GM21515 (cell line): ENCODE results near the gene TTC34.
"Not testable (repeated sequence)": the region's sequence is repeated elsewhere in the genome, so short reads cannot be mapped to it uniquely, and the experiment has no call there.

Experiments used
- ATAC-seq: cut with Tn5 transposase; IDR thresholded peaks from one replicate; pipeline ENCODE4 v1.9.1; 2021; ENCODE audit not compliant: unreplicated experiment

TTC34 gene

GRCh38 chr1:2630498-2631135 lies 170.9 kb downstream of the TTC34 start:
- ATAC-seq: no peak

GRCh38 chr1:2629627-2630497 lies 171.6 kb downstream of the TTC34 start:
- no peak for ATAC-seq

DNA sequence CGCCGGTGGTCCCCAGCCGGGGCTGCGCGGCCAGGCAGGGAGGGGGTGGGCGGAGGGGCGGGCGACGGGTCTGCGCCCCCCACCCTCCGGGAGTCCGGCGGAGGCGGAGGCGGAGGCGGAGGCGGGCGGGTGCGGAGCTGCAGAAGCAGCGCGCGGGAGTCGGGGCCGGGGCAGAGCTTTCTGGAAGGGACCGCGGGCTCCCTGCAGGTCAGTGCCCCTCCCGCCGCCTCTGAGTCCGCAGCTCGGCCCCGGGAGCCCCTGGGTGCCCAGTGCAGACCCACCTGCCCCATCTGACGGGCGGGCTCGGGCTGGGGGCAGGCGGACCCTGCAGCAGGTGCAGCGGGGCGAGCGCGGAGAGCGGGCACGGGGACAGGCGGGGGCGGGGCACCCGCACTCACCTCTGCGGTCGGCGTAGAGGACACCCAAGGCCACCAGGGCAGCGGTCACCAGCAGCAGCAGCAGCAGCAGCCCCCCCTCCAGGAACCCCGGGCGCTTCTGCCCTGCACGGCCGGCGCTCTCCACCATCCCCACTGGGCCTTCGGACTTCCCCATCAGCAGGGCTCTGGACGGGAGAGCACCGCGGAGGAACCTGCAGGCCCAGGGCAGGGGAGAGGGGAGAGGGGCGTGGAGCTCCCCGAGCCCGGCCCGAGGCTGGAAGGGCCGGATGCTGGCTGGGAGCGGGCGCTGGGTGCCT lies 172.4 kb downstream of the TTC34 start:
- no peak for ATAC-seq

GRCh38 chr1:2628191-2628932 lies 173.1 kb downstream of the TTC34 start:
- ATAC-seq: no peak

- no peak for ATAC-seq
These were observed 173.7 kb downstream of the TTC34 start for GRCh38 chr1:2627746-2628145.

GRCh38 chr1:2625748-2626147 lies 175.7 kb downstream of the TTC34 start:
- ATAC-seq: not testable (repeated sequence)

DNA sequence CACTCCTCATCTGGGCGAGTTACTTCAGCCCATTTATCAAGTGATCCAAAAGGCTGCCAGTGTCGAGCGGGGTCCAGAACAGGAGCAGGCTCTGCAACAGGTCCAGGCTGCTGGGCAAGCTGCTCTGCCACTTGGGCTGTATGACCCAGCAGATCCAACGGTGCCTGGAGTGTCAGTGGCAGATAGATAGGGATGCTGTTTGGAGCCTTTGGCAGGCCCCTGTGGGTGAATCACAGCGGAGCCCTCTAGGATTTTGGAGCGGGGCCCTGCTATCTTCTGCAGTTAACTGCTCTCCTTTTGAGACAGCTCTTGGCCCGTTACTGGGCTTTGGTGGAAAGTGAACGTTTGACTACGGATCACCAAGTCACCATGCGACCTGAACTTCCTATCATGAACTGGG lies 176.2 kb downstream of the TTC34 start:
- no peak for ATAC-seq

GRCh38 chr1:2624735-2625300 lies 176.7 kb downstream of the TTC34 start:
- ATAC-seq: no peak

DNA sequence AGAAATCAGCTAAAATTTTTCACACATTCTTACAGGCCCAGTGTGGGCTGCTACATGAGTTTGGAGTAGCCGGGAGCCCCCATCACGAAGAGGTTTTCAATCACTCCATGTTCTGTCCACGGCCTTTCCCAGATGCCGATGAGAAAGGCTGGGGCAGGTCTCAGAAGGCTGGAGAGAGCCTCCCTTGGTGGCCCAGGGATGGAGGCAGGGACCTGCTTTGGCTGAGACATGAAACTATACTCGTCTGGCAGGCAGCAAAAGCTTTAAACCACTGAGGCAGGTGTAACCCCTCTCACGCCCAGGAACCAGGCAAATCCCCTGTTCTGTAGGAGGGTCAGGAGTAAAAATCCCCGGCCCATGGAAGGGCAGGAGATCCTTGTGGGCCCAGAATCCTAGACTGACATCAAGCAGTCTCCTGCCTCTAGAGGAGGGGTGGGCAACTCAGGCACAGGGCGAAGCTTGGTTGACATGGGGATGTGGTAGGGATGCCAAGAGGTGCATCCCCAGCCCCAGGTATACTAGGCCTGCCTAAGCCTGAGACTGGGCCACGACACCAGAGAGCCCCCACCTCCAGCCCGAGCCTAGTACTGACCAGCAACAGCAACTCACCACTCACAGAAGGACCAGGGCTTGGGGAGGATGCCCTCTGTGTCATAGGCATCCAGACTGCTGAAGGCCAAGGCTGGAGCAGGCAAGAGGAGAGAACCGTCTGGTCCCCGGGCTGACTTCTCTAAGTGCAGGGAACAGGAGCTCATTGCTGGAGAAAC lies 177.7 kb downstream of the TTC34 start:
- ATAC-seq: no peak

- no peak for ATAC-seq
These were observed 183.5 kb downstream of the TTC34 start for GRCh38 chr1:2617971-2618470.

DNA sequence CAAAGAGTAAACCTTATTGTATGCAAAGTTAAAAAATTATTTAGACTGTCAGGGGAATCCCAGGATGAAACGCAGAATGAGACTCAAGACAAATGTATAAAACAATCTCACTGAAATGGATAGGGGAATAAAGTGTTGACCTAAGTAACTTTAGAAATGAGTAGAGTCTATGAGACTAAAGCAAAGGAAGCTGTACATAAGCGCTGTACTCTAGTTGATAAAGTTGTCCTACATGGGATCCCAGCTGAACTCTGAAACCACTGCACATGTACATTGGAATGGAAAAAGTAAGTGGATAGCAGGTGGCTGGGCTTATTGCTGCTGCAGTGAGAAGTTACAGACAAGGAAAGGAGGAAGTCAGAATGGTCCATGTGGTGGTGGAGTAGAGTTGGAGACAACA lies 187.3 kb downstream of the TTC34 start:
- ATAC-seq: no peak

GRCh38 chr1:2612591-2613365 lies 188.7 kb downstream of the TTC34 start:
- no peak for ATAC-seq

GRCh38 chr1:2611621-2612437 lies 189.7 kb downstream of the TTC34 start:
- no peak for ATAC-seq

DNA sequence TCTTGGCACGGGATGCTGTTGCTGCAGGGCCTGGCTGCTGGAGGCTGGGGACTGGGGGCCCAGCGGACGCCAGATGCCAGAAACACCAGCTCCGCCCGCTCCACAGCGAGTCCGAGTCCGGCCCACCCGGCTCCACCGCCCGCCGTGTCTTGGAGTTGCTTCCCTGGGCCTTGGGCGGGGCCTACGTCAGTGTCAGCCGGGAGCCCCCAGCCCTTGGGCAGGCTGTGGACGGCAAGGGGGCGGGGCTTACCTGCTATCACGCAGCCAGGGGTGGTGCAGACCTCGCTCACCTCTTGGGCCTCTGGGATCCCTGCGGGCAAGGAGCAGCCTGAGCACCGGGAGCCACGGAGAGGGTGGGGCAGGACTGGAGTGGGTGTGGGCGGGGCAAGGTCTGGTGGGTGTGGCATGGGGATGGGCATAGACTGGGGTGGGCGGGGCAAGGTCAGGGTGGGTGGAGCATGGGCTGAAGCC lies 190.4 kb downstream of the TTC34 start:
- no peak for ATAC-seq

- no peak for ATAC-seq
These were observed 191.2 kb downstream of the TTC34 start for GRCh38 chr1:2610036-2610959.

GRCh38 chr1:2609319-2610035 lies 192.0 kb downstream of the TTC34 start:
- no peak for ATAC-seq
